ENCODE data around the gene LRP8. TPM values are rescaled to one million over a fixed set of nuclear protein-coding genes. Genes with fewer than 3 reads are reported as not detected.
A peak's percentile ranks its signal among the peaks of the same experiment; 100 is the strongest.

The LRP8 gene
- total RNA-seq, 1 donor from 2014 or later = 9.9 TPM

DNA sequence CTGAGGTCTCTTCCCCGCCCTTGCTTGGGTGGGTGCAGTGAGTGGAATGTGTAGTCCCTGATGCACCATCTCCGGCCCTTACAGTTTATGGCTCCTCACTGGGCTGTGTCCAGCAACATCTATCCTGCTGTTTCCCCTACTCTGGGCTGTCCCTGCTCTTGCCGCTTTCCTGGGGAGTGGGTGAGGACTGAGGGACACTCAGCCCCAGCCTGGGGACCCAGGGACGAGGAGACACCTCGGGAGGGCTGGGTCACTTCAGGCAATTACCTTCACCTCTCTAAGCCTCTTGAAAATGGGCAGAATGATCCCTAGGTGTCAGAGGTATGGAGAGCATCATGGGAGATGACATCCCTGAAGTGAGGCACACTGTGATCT is 13.6 kb upstream of the LRP8 start:
- peak; percentile 53 for DNase-seq (ENCODE audit: low spot score)

DNA sequence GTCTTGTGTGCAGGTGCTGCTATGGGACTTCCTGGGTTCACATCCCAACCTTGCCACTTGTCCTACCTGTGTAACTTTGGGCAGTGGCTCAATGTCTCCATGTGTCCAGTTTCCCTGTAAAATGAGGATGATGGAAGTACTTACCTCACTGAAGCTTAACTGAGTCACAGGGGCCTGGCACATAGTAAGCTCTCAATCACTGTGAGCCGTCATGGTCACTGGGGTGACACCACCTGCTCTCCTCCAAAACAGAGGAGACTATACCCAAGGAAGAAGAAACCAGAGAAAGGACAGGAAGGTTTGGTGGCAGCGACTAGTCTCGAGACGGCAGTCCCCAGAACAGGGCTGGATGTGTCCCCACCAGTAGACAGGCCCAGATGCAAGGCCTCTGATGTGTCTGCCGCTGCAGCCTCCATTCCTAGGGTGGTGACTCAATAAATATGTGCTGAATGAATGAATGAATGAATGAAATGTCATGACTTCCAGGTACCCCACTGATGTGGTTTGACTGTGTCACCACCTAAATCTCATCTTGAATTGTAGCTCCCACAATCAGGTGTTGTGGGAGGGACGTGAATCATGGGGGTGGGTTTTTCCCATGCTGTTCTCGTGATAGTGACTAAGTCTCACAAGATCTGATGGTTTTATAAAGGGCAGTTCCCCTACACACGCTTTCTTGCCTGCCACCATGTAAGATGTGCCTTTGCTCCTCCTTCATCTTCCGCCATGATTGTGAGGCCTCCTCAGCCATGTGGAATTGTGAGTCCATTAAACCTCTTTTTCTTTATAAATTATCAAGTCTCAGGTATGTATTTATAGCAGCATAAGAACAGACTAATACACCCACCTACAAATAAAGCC is 13.0 kb upstream of the LRP8 start:
- peak; percentile 75 for DNase-seq (ENCODE audit: low spot score)

DNA sequence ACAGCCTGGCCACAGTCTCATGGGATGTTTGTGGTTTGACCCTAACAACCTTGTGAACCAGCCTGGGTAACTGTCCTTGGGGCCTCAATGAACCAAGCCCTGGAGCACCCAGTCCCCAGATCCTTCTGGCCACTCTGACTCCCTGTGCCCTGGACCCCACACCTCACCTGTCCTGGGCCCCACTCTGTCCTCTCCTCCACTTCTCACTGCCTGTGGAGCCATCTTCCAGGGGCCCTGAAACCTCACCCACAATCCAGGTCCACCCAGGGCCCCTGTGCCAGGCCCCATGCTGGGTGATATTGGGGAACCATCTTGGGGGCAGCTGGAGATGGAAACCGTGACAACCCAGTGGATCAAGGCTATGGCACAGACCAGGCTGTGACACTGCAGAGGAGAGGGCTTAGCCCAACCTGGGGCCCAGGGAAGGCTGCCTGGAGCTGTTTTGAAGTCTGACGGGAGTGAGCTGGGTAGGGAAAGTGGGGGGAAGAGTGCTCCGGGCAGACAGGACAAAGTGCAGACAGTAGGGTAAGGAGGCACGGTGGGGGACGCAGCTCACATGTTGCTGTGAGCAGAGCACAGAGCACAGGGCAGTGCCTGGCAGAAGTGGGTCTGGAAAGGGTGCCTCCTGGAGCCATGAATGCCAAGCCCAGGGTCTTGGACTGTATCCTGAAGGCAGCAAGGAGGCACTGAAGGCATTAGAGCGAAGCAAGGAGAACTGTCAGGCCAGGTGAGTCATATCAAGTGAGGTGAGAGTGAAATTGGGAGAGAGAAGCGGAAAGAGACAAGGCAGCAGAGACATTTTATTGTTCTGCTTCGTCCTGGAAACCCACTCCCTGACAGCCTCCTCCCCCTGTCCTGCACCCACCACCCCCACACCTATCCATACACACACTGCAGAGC is 12.1 kb upstream of the LRP8 start:
- DNase-seq (ENCODE audit: low spot score) = peak; percentile 72

DNA sequence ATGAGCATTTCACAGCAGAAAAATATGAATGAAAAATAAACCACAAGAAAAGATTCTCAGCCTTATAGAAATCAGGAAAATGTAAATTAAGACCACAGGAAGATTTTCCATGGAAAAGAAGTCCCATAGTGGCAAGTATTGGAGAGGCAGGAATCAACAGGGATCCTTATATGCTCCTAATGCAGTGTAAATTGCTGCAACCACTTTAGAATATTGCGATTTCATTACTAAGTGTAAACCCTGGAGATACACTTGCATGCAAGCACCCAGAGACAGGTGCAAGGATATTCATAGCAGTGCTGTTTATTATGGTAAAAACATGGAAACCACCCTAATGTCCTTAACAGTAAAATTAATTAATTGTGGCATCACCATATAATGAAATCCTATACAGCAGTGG is 10.6 kb upstream of the LRP8 start:
- no peak for DNase-seq (ENCODE audit: low spot score)

DNA sequence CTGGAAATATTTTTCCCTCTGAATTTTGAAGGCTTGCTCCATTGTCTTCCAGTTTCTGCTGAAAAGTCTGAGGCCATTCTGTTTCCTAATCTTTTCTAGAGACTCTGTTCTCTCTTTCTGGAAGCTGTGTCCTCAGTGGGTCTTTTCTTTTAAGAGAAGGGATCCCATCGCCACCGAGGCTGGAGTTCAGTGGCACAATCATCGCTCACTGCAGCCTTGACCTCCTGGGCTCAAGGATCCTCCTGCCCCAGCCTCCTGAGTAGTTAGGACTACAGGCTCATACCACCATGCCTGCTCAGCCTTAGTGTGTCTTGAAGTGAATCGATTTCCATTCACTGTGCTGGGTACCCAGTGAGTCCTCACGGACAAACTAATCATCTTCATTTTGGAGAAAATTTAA is 9.6 kb upstream of the LRP8 start:
- DNase-seq (ENCODE audit: low spot score) = peak; percentile 45

DNA sequence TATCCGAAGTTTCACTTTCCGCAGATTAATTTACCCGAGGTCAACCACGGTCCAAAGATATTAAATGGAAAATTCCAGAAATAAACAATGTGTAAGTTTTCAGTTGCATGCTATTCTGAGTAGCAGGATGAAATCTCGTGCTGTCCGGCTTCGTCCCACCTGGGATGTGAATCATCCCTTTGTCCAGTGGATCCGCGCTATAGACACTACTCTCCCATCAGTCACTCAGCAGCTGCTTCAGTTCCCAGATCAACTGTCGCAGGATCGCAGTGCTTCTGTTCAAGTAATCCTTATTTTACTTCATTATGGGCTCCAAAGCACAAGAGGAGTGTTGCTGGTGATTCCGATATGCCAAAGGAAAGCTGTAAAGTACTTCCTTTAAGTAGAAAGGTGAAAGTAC is 8.3 kb upstream of the LRP8 start:
- peak; percentile 49 for DNase-seq (ENCODE audit: low spot score)

DNA sequence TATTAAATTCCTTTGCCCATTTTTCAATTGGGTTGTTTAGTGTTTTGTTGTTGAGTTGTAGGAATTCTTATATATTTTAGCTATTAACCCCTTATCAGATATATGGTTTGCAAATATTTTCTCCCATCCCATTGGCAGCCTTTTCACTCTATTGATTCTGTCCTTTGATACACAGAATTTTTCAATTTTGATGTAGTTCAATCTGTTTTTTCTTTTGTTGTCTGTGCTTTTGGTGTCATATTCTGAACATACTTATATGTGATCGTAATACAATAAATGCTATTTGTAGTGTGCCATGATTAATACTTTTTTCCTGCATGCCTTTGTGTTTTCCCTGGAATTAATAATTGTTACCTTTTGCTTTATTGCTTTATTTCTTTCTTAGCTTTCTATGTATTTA is 7.8 kb upstream of the LRP8 start:
- DNase-seq (ENCODE audit: low spot score) = no peak

DNA sequence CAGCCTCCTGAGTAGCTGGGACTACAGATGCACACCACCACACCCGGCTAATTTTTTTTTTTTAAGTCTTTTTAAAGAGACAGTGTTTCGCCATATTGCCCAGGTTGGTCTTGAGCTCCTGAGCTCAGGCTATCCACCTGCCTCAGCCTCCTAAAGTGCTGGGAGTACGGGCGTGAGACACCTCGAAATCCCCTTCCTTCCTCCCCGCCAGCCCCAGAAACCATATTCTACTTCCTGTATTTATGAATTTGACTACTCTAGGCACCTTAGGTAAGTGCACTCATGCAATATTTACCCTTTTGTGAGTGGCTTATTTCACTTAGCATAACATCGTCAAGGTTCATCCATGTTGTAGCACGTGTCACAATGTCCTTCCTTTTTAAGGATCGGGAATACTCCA is 6.9 kb upstream of the LRP8 start:
- DNase-seq (ENCODE audit: low spot score) = no peak

DNA sequence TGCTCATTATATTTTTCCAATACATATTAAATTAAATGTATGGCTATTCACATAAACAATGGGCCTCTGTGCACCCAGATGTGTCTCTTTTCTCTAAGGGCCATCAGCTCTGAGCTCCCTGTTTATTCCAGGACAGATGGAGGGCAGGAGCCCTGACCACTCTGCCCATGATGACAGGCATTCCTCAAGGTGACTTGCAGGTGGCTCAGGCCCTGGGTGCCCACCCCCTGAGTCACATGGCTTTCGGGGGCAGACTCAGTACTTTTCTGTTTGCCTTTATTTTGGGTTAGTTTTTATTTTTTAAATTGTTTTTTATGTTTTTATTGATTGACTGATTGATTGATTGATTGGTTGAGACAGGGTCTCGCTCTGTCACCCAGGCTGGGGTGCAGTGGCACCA is 6.4 kb upstream of the LRP8 start:
- peak; percentile 18 for DNase-seq (ENCODE audit: low spot score)

DNA sequence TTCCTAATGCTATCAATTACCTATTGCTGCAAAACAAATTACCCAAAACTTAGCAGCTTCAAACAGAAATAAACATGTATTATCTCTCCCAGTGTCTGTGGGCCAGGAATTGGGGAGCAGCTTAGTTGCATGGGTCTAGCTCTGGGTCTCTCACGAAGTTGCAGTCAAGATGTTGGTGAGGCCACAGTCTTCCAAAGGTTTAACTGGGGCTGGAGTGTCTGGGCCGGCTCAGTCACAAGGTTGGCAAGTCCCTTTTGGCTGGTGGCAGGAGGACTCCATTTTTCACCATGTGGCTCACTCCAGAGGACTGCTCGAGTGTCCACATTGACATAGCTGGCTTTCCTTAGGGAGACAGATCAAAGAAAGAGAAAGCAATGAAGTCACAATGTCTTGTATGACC is 5.0 kb upstream of the LRP8 start:
- peak; percentile 55 for DNase-seq (ENCODE audit: low spot score)

DNA sequence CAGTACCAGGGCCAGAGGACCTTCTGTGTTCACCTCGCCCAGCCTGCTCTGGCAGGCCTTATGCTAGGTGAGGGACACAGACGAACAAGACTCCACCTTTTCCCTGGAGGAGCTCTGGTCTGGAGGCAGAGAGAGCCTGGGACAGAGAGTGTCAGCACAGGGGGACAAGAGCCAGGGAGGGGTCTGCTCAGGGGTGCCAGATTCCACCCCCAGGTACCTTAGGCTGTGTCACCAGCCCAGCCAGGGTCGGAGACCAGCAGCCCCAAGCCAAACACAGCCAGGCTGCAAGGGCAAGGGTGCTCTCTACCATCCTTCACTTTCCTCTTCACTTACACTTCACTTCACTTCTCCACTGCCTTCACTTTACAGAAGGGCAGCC is 4.3 kb upstream of the LRP8 start:
- DNase-seq (ENCODE audit: low spot score) = peak; percentile 67

DNA sequence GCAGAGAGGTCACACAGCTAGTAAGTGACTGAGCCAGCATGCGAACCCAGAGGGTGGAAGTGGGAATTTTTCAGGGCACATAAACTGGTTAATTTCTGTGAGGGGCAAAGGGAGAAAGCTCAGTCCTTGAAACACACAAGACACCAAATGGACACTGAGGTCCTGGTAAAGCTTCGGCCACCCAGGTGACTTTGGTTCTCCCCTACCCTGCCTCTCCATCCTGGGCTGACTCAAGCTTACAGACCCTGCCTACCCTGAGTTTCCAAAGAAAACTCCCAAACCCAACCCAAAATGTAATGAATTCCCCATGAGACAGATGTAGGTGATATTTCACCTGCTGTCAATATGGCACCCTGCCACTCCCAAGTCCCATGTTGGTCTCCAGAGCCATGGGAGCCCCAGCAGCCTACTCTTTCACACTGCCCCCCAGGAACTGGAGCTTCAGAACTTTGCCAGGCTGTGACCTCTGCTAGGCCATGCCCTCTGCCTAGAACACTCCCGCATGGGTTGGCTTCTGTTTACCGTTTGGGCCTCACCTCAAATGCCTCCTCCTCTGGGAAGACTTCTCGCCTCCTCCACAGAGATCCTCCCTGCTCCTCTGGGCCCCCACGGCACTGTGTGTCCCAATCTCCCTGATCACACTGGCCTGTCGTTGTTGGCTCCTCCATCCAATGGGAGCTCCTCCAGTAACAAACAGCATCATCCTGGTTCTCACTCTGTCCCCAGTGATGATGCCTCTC is 3.7 kb upstream of the LRP8 start:
- DNase-seq (ENCODE audit: low spot score) = peak; percentile 64

DNA sequence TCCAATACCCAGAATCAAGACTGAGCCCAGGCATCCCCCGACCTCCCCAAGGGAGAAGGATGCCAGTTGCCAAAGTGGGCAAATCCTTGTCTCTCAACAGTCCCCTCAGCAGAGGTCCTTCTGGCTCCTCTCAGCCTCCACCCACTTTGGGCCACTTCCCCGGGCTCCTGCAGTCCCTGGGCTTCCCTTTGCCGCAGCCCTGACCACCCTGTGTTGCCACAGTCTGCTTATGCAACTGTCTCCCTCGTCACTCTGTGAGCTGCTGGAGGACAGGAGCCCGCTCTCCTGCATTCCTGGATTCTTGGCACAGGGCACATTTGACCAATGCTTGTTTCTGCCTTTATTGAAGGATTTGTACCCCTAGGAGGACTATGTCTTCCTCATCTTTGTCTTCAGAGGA is 2.9 kb upstream of the LRP8 start:
- DNase-seq (ENCODE audit: low spot score) = peak; percentile 60

DNA sequence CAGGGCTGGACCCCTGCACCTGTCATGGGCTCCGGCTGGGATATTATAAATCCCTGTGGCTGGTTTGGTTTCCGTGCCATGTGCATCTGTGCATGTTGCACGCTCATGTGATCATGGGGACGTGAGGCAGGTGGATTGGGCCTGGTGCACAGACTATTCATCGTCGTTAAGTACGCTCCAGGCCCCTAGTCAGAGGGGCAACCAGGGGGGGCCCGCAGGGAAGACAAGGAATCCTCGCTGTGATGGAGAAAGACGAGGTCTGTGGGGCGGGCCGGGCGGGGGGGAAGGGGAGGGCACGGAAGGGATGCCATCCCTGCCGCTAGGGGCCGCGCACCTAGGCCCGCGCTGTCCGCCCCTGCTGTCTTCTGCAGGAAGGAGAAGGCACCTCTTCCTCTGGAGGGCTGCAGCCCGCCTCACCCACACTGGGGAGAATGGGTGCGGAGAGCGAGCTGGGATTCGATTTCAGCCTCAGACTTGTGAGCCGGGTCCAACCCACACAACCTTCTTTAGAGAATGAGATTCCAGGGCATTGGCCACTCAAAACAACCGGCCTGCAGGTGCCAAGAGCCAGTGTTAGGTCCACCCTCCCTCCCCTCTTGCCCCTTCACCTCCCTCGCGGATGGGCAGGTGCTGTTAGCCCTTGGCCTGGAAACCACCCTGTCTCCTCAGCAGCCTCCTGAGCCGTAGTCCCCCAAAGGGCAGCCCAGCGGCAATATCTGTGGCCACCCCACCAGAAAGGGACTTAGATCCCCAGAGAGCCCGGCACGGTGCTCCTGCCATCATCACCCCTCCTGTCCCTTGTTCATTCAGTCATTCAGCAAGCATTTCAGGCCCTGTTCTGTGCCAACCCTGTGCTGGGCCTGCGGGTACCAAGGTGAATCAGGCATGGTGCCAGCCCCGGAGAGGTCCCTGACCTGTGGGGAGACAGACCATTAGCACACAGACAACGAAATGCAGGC is 950 bp upstream of the LRP8 start:
- DNase-seq (ENCODE audit: low spot score) = peak; percentile 86

DNA sequence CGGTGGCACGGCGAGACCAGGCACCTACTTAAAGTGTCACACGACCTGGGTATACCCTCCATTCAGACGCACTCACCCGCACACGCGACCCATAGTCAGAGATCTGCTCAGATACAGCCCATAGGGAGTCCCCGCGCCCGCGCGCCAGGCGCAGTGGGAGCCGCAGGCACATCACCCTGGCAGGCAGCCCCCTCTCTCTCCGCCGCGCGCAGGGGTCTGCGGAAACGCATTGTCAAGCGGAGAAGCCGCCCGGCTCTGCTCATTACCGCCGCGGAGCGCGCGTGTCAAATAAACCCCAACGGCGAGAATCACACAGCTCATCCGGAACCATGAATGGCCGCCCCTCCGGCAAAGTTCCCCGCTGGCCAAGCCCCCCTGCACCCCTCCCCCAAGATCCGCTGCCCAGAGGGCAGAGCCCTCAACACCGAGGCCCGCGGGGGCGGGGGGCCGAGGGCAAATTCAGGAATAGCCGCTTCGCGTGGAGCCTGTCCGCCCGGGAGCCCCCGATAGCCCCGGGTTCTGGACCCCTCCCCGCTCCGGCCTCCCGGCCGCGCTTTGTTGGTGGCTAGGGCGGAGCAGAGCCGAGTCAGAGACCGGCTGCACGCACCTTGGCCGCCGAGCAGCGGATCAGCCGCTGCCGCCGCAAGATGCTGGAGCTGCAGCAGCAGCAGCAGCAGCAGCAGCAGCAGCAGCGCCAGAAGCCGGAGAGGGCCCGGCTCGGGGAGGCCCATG is 522 bp downstream of the LRP8 start:
- DNase-seq (ENCODE audit: low spot score) = no peak

DNA sequence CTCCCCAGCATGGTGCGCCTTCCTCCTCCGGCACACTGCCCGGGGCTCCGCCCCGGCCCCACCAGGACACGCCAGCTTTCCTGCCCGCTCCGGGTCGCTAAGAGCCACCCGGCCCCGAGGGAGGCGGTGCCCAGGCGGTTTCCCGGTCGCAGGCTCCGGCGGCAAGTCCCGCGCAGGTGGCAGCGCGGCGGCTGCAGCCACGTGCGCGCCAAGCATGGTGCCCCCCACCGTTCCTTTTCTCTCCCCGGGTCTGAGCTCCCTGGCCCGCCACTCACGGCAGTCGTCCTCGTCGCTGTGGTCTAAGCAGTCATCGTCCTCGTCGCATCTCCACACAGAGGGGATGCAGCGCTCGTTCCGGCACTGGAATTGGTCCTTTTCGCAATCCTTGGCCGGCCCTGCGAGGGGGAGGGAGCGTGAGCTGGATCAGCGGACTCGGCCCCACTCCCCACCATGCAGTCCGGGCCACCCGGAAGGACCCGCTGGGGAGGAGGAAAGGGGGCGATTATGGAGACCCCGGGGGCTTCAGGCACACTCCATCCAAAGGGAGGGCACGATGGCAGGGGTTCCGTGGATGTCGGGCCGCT is 1.2 kb downstream of the LRP8 start:
- DNase-seq (ENCODE audit: low spot score) = no peak

DNA sequence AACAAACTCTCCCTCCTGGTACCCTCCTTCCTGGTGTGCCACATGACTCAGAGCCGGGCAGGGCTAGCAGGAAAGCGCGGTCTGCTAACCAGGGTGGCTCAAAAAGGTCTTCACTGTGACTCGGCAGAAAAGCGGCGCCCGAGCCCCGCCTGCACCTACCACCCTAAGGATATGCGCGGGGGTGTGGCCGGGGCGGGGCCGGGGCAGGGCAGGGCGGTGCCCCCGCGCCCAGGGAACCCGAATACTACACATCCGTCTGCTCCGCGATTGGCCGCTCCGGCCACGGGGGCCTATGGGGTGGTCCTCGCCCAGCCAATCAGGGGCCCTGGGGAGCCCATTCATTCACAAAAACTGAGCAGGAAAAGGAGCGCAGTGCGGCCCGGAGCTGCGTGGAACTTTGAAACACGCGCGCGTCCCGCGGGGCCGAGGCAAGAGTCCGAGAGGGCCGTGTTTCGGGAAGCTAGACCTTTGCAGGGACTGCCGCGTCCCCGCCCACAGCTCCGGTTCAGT is 1.7 kb downstream of the LRP8 start:
- peak; percentile 93 for DNase-seq (ENCODE audit: low spot score)

DNA sequence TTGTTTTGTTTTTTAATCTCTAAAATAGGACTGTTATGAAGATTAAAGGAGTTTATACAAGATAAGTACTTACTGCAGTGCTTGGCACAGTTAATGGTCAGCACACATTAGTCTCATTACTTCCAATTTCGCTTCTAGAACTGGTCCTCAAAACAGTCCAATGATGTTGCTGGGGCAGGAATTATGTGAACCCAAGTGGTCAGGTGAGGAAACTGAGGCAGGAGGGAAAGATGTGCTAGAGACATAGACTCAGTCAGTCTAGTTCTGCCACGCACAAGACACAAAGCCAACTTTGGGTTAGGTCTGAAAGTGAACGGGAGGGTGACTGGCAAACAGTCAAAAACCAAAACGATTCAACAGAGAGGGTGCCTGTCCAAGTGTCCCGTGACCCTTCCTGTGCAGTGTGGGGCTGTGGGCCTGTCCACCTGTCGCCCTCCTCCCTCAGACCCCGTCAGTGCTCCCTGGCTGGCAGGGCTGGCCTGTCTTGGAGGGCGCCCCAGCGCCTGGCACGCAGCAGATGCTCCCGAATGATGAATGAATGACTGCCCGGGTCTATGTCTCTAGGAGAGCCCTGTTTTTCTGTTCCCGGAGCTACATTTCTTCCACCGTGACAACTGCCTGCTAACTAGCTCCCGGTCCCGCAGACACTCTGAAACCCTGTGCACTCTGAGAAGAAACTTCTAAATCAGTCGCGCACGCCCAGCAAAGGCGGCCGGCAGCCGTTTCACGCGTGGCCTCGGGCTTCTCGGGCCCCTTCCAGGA is 2.4 kb downstream of the LRP8 start:
- DNase-seq (ENCODE audit: low spot score) = no peak

All from mesenteric fat pad (tissue), 1 donor.